Neural progenitor cell (in vitro differentiated cells): ENCODE results near the gene PPA2.

Experiments
- EZH2 ChIP-seq: fragments of 200-600 bp; sonication (generic); IDR thresholded peaks from 2 replicates; pipeline ENCODE4 v1.6.1; 2017; ENCODE audit warnings: antibody characterized with exemption, mild to moderate bottlenecking, moderate library complexity
- TF ChIP-seq, protein P1 (sequence below): fragments of 200-600 bp; sonication (generic); IDR thresholded peaks from 2 replicates; pipeline ENCODE4 v1.5.1; 2017; ENCODE audit warnings: antibody characterized with exemption, mild to moderate bottlenecking

DNA sequence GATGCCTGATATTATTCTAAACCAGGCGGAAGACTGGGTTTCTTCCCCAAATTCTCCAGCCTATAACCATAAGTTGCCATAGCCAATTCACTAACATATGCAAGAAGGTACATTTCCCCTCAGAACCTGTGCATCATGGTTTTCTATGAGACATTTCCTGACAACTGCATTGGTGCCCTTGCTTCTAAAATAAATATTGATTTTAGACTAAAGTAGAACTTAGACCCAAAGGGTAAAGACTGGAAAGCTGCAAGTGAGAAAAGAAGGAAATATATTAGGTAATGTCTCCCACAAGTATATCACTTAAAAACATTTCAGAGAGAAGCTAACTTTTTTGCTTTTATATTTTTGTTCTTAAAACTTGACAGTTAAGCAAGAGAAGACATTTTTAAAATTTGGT is 125.1 kb downstream of the PPA2 start:
- TF ChIP-seq, protein P1, sequence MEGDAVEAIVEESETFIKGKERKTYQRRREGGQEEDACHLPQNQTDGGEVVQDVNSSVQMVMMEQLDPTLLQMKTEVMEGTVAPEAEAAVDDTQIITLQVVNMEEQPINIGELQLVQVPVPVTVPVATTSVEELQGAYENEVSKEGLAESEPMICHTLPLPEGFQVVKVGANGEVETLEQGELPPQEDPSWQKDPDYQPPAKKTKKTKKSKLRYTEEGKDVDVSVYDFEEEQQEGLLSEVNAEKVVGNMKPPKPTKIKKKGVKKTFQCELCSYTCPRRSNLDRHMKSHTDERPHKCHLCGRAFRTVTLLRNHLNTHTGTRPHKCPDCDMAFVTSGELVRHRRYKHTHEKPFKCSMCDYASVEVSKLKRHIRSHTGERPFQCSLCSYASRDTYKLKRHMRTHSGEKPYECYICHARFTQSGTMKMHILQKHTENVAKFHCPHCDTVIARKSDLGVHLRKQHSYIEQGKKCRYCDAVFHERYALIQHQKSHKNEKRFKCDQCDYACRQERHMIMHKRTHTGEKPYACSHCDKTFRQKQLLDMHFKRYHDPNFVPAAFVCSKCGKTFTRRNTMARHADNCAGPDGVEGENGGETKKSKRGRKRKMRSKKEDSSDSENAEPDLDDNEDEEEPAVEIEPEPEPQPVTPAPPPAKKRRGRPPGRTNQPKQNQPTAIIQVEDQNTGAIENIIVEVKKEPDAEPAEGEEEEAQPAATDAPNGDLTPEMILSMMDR, result no peak
- no peak for TF ChIP-seq EZH2
